Hepatocyte (in vitro differentiated cells): ENCODE data around the gene PORCN. TPM values are rescaled to one million over a fixed set of nuclear protein-coding genes. Genes with fewer than 3 reads are reported as not detected.
A peak's percentile ranks its signal among the peaks of the same experiment; 100 is the strongest.
"Not testable (repeated sequence)": the region's sequence is repeated elsewhere in the genome, so short reads cannot be mapped to it uniquely, and the experiment has no call there.

Source experiments
- DNase-seq: peaks from one replicate; pipeline ENCODE4 v3.0.0-alpha.2; 2016; ENCODE audit warnings: low spot score
- H2AFZ ChIP-seq: fragments of 200-600 bp; sonication (generic); 2 replicates; pipeline ENCODE4 v1.6.0; 2016; ENCODE audit warnings: antibody characterized with exemption, mild to moderate bottlenecking
- H3K27ac ChIP-seq: fragments of 200-600 bp; sonication (generic); 2 replicates; pipeline ENCODE4 v1.5.1; 2016; ENCODE audit warnings: mild to moderate bottlenecking
- H3K27me3 ChIP-seq: fragments of 200-600 bp; sonication (generic); 2 replicates; pipeline ENCODE4 v1.6.1; 2016
- H3K36me3 ChIP-seq: fragments of 200-600 bp; sonication (generic); replicated peaks from 2 replicates; pipeline ENCODE4 v1.5.1; 2016; ENCODE audit warnings: low read depth; ENCODE audit not compliant: insufficient read depth
- H3K4me1 ChIP-seq: fragments of 200-600 bp; sonication (generic); 2 replicates; pipeline ENCODE4 v1.5.1; 2016; ENCODE audit warnings: mild to moderate bottlenecking, moderate library complexity; ENCODE audit not compliant: insufficient read depth
- H3K4me2 ChIP-seq: fragments of 200-600 bp; sonication (generic); 2 replicates; pipeline ENCODE4 v1.6.0; 2016
- H3K4me3 ChIP-seq: fragments of 200-600 bp; sonication (generic); 2 replicates; pipeline ENCODE4 v1.5.1; 2016; ENCODE audit warnings: mild to moderate bottlenecking
- H3K79me2 ChIP-seq: fragments of 200-600 bp; sonication (generic); 2 replicates; pipeline ENCODE4 v1.6.0; 2017; ENCODE audit warnings: mild to moderate bottlenecking
- H3K9me2 ChIP-seq: fragments of 200-600 bp; sonication (generic); replicated peaks from 2 replicates; pipeline ENCODE4 v1.6.0; 2017; ENCODE audit warnings: mild to moderate bottlenecking; ENCODE audit not compliant: insufficient read depth
- H3K9me3 ChIP-seq: fragments of 200-600 bp; sonication (generic); 2 replicates; pipeline ENCODE4 v1.5.1; 2016; ENCODE audit warnings: low read depth, mild to moderate bottlenecking
- H4K20me1 ChIP-seq: fragments of 200-600 bp; sonication (generic); 2 replicates; pipeline ENCODE4 v1.6.0; 2016; ENCODE audit warnings: mild to moderate bottlenecking; ENCODE audit not compliant: insufficient read depth, poor library complexity, severe bottlenecking
- CTCF ChIP-seq: fragments of 200-600 bp; sonication (generic); IDR thresholded peaks from 2 replicates; pipeline ENCODE4 v1.5.1; 2016; ENCODE audit warnings: antibody characterized with exemption, mild to moderate bottlenecking; ENCODE audit not compliant: poor library complexity
- EZH2 ChIP-seq: fragments of 200-600 bp; sonication (generic); IDR thresholded peaks from 2 replicates; pipeline ENCODE4 v1.6.1; 2016; ENCODE audit warnings: antibody characterized with exemption, mild to moderate bottlenecking, borderline replicate concordance
- EZH2phosphoT487 ChIP-seq: fragments of 200-600 bp; sonication (generic); IDR thresholded peaks from one replicate; pipeline ENCODE4 v1.6.1; 2018; ENCODE audit warnings: antibody characterized with exemption, mild to moderate bottlenecking, low read depth, moderate library complexity; ENCODE audit not compliant: unreplicated experiment, severe bottlenecking
- WGBS: methylation state at CpG from one replicate; pipeline ENCODE4 v1.1.6; 2016; ENCODE audit warnings: low lambda C conversion rate; ENCODE audit errors: missing lambda C conversion rate; 5-methylcytosine and 5-hydroxymethylcytosine counted together
- polyA plus RNA-seq: library from polyadenylated mRNA; unstranded; fragments of >200 nt; fragmentation: Nextera tagmentation; extraction: Ambion mirVana; gene quantifications from 2 replicates; pipeline ENCODE4 v1.2.1, GENCODE V29; 2016
- total RNA-seq: library from RNA; depleted of rRNA; stranded (reverse); fragments of >200 nt; gene quantifications from 2 replicates; pipeline ENCODE4 v1.2.3, GENCODE V29; 2014

Gene PORCN
- total and polyA plus RNA-seq, 2 experiments from 2014 or later, result 7.9 to 12.8 TPM

GRCh38 chrX:48523682-48524081 lies 14.9 kb downstream of the PORCN start:
- DNase-seq, result no peak
- peaks cover 19% of the 10 kb centered on the region for H3K79me2 ChIP-seq
- no peaks in the 10 kb centered on the region for H3K36me3 ChIP-seq
- 92% methylated on average over 12 of the region's 12 CpGs for WGBS
- no peaks in the 10 kb centered on the region for H3K27me3 ChIP-seq
- no peaks in the 10 kb centered on the region for H4K20me1 ChIP-seq
- H3K9me2 ChIP-seq, result no peaks in the 10 kb centered on the region
- H3K4me3 ChIP-seq, result no peak overlapping the region
- peak overlapping the region; percentile 85 for H3K4me2 ChIP-seq
- no peak overlapping the region for H3K27ac ChIP-seq
- no peak for TF ChIP-seq EZH2
- TF ChIP-seq CTCF, result no peak
- TF ChIP-seq EZH2phosphoT487, result no peak
- H3K9me3 ChIP-seq, result no peaks in the 10 kb centered on the region
- H3K4me1 ChIP-seq, result no peaks in the 10 kb centered on the region
- no peak overlapping the region for H2AFZ ChIP-seq

GRCh38 chrX:48525853-48526252 lies 17.1 kb downstream of the PORCN start:
- H3K4me1 ChIP-seq, H3K9me2 ChIP-seq, H3K4me3 ChIP-seq, H3K27me3 ChIP-seq, H3K4me2 ChIP-seq, DNase-seq, H3K9me3 ChIP-seq, H3K36me3 ChIP-seq, H3K27ac ChIP-seq, H2AFZ ChIP-seq, H4K20me1 ChIP-seq: not testable (repeated sequence)
- WGBS, result 85% methylated on average over 8 of the region's 8 CpGs
- peaks cover 19% of the 10 kb centered on the region for H3K79me2 ChIP-seq

GRCh38 chrX:48530736-48531135 lies 21.9 kb downstream of the PORCN start:
- Histone ChIP-seq H3K27ac (peak overlapping the region; percentile 83), H3K9me2 (no peaks in the 10 kb centered on the region), H4K20me1 (no peaks in the 10 kb centered on the region), H3K27me3 (no peaks in the 10 kb centered on the region), H3K79me2 (no peaks in the 10 kb centered on the region), H3K36me3 (no peaks in the 10 kb centered on the region), H2AFZ (no peak overlapping the region), H3K4me3 (no peak overlapping the region), H3K4me2 (no peak overlapping the region), H3K9me3 (no peaks in the 10 kb centered on the region), H3K4me1 (no peaks in the 10 kb centered on the region)
- TF ChIP-seq CTCF, result no peak
- no peak for DNase-seq
- 78% methylated on average over 3 of the region's 3 CpGs for WGBS

- DNase-seq, result no peak
- Histone ChIP-seq H3K79me2 (no peaks in the 10 kb centered on the region), H3K4me3 (no peak overlapping the region), H4K20me1 (no peaks in the 10 kb centered on the region), H3K36me3 (no peaks in the 10 kb centered on the region), H3K27me3 (no peaks in the 10 kb centered on the region), H3K27ac (peak overlapping the region; percentile 83), H3K4me2 (no peak overlapping the region), H3K4me1 (no peaks in the 10 kb centered on the region), H3K9me3 (no peaks in the 10 kb centered on the region), H2AFZ (no peak overlapping the region), H3K9me2 (no peaks in the 10 kb centered on the region)
- TF ChIP-seq CTCF (no peak), EZH2 (no peak), EZH2phosphoT487 (no peak)
- 70% methylated on average over 5 of the region's 5 CpGs for WGBS
Observed at GRCh38 chrX:48531358-48531959, 22.7 kb downstream of the PORCN start.
